HepG2 (cell line): Measurements from ENCODE around the gene TBX6. TPM values are rescaled to one million over a fixed set of nuclear protein-coding genes. Genes with fewer than 3 reads are reported as not detected.

Experiments used
- CBX2 ChIP-seq, 2 experiments: fragments of 200-600 bp in 1 of 2; sonication (generic); formaldehyde crosslinking in 1 of 2; IDR thresholded peaks; 2 replicates each; pipeline versions ENCODE4 v1.7.0 to v1.8.1; 2018 to 2022; ENCODE audit warnings: low read depth in 2 of 2, low read length in 1 of 2, mild to moderate bottlenecking in 1 of 2, missing genetic modification reagents in 1 of 2
- CCAR2 ChIP-seq: fragments of 200-400 bp; formaldehyde crosslinking; optimal IDR thresholded peaks from 2 replicates; pipeline ENCODE3; 2018; ENCODE audit warnings: low read depth, mild to moderate bottlenecking, low read length, moderate library complexity
- CEBPG ChIP-seq: IDR thresholded peaks from 2 replicates; pipeline ENCODE4 v1.6.1; 2016
- CENPT ChIP-seq: sonication (generic); formaldehyde crosslinking; IDR thresholded peaks from 2 replicates; pipeline ENCODE4 v1.8.0; 2022; ENCODE audit warnings: low read depth, mild to moderate bottlenecking, moderate library complexity, missing genetic modification reagents
- ETV6 ChIP-seq: sonication (generic); formaldehyde crosslinking; conservative IDR thresholded peaks from 2 replicates; pipeline ENCODE4 v1.4.0; 2020; ENCODE audit warnings: missing genetic modification reagents
- JARID2 ChIP-seq: sonication (generic); formaldehyde crosslinking; IDR thresholded peaks from 2 replicates; pipeline ENCODE4 v1.8.1; 2023; ENCODE audit warnings: missing genetic modification reagents, inconsistent platforms; ENCODE audit not compliant: insufficient replicate concordance
- JDP2 ChIP-seq: sonication (generic); formaldehyde crosslinking; IDR thresholded peaks from 2 replicates; pipeline ENCODE4 v1.8.1; 2022; ENCODE audit warnings: missing genetic modification reagents, borderline replicate concordance
- JUND ChIP-seq: sonication (generic); formaldehyde crosslinking; IDR thresholded peaks from 2 replicates; pipeline ENCODE4 v1.8.0; 2022; ENCODE audit warnings: mild to moderate bottlenecking, missing genetic modification reagents
- MED8 ChIP-seq: sonication (generic); formaldehyde crosslinking; IDR thresholded peaks from 2 replicates; pipeline ENCODE4 v1.8.1; 2023; ENCODE audit warnings: mild to moderate bottlenecking, missing genetic modification reagents; ENCODE audit not compliant: insufficient replicate concordance
- MIER3 ChIP-seq: IDR thresholded peaks from 2 replicates; pipeline ENCODE4 v1.6.1; 2016; ENCODE audit warnings: missing compliant biosample characterization, borderline replicate concordance
- MYC ChIP-seq: sonication (generic); formaldehyde crosslinking; IDR thresholded peaks from 2 replicates; pipeline ENCODE4 v1.9.0; 2021; ENCODE audit warnings: missing genetic modification reagents, borderline replicate concordance
- NFRKB ChIP-seq: fragments of 450-650 bp; IDR thresholded peaks from 2 replicates; pipeline ENCODE4 v1.6.1; 2017
- PHF21A ChIP-seq: sonication (generic); formaldehyde crosslinking; IDR thresholded peaks from 2 replicates; pipeline ENCODE4 v1.5.0; 2020; ENCODE audit warnings: mild to moderate bottlenecking, missing genetic modification reagents
- SRSF4 ChIP-seq: fragments of 200-400 bp; formaldehyde crosslinking; IDR thresholded peaks from one replicate; pipeline ENCODE4 v1.6.1; 2018; ENCODE audit warnings: mild to moderate bottlenecking, low read depth, low read length, moderate library complexity; ENCODE audit not compliant: poor library complexity, severe bottlenecking
- TBL1XR1 ChIP-seq: fragments of 150-350 bp; IDR thresholded peaks from 2 replicates; pipeline ENCODE4 v1.6.1; 2014; ENCODE audit warnings: borderline replicate concordance, low read length; ENCODE audit not compliant: partially characterized antibody
- ZFP1 ChIP-seq: IDR thresholded peaks from 2 replicates; pipeline ENCODE4 v1.6.1; 2016
- ZFP82 ChIP-seq: sonication (generic); formaldehyde crosslinking; IDR thresholded peaks from 2 replicates; pipeline ENCODE4 v1.5.1; 2020; ENCODE audit warnings: mild to moderate bottlenecking, missing genetic modification reagents, borderline replicate concordance
- ZMYM4 ChIP-seq: sonication (generic); formaldehyde crosslinking; IDR thresholded peaks from 2 replicates; pipeline ENCODE4 v1.8.1; 2023; ENCODE audit warnings: mild to moderate bottlenecking, missing genetic modification reagents
- ZNF124 ChIP-seq: sonication (generic); formaldehyde crosslinking; IDR thresholded peaks from 2 replicates; pipeline ENCODE4 v1.4.0; 2020; ENCODE audit warnings: missing genetic modification reagents
- ZNF20 ChIP-seq: sonication (generic); formaldehyde crosslinking; IDR thresholded peaks from 2 replicates; pipeline ENCODE4 v1.4.0; 2020; ENCODE audit warnings: mild to moderate bottlenecking, moderate library complexity, missing genetic modification reagents
- ZNF337 ChIP-seq: sonication (generic); formaldehyde crosslinking; IDR thresholded peaks from 2 replicates; pipeline ENCODE4 v1.5.1; 2020; ENCODE audit warnings: missing genetic modification reagents, low read depth, mild to moderate bottlenecking, borderline replicate concordance
- ZNF367 ChIP-seq: sonication (generic); formaldehyde crosslinking; IDR thresholded peaks from 2 replicates; pipeline ENCODE4 v1.4.0; 2020; ENCODE audit warnings: missing genetic modification reagents, borderline replicate concordance
- ZNF484 ChIP-seq: sonication (generic); formaldehyde crosslinking; IDR thresholded peaks from 2 replicates; pipeline ENCODE4 v1.5.1; 2020; ENCODE audit warnings: mild to moderate bottlenecking, low read depth, missing genetic modification reagents, borderline replicate concordance
- ZNF543 ChIP-seq: sonication (generic); formaldehyde crosslinking; IDR thresholded peaks from 2 replicates; pipeline ENCODE4 v1.4.0; 2020; ENCODE audit warnings: mild to moderate bottlenecking, missing genetic modification reagents
- ZNF550 ChIP-seq: sonication (generic); formaldehyde crosslinking; IDR thresholded peaks from 2 replicates; pipeline ENCODE4 v1.4.0; 2020; ENCODE audit warnings: mild to moderate bottlenecking, missing genetic modification reagents, borderline replicate concordance
- ZNF788 ChIP-seq: sonication (generic); formaldehyde crosslinking; IDR thresholded peaks from 2 replicates; pipeline ENCODE4 v1.5.0; 2020; ENCODE audit warnings: mild to moderate bottlenecking, missing genetic modification reagents, borderline replicate concordance
- polyA plus RNA-seq, 8 experiments: library from polyadenylated mRNA; depleted of rRNA in 3 of 8; stranded (reverse) in 7 of 8; unstranded in 1 of 8; fragments of >200 nt; fragmentation: Illumina TruSeq in 4 of 8; extraction: Trizol in 4 of 8; gene quantifications; 2 replicates each; pipeline versions ENCODE4 v1.2.1 to v1.2.3, GENCODE V29; 2011 to 2016; ENCODE audit warnings: low read depth in 4 of 8, missing spikeins in 1 of 8, mixed read lengths in 1 of 8; ENCODE audit not compliant: insufficient read depth in 1 of 8
- total RNA-seq, 5 experiments: library from RNA; depleted of rRNA; stranded (reverse); fragments of >200 nt; fragmentation: Illumina TruSeq; extraction: Trizol; gene quantifications; 2 replicates each; pipeline ENCODE4 v1.2.3, GENCODE V29; 2016; ENCODE audit warnings: low read depth in 1 of 5
- TF ChIP-seq, protein P1 (sequence below): sonication (generic); formaldehyde crosslinking; IDR thresholded peaks from 2 replicates; pipeline ENCODE4 v1.9.0; 2021; ENCODE audit warnings: missing genetic modification reagents, mild to moderate bottlenecking, borderline replicate concordance
- TF ChIP-seq, protein P2 (sequence below): IDR thresholded peaks from 2 replicates; pipeline ENCODE4 v1.6.1; 2016; ENCODE audit warnings: low read depth, borderline replicate concordance
- TF ChIP-seq, protein P3 (sequence below): sonication (generic); formaldehyde crosslinking; IDR thresholded peaks from 2 replicates; pipeline ENCODE4 v1.4.0; 2020; ENCODE audit warnings: mild to moderate bottlenecking, missing genetic modification reagents

Gene TBX6
- total and polyA plus RNA-seq, 2 of the 13 experiments (the other 11 are each of a cell fraction or from before 2014, with no cell fraction given), result 0.24 to 0.42 TPM

DNA sequence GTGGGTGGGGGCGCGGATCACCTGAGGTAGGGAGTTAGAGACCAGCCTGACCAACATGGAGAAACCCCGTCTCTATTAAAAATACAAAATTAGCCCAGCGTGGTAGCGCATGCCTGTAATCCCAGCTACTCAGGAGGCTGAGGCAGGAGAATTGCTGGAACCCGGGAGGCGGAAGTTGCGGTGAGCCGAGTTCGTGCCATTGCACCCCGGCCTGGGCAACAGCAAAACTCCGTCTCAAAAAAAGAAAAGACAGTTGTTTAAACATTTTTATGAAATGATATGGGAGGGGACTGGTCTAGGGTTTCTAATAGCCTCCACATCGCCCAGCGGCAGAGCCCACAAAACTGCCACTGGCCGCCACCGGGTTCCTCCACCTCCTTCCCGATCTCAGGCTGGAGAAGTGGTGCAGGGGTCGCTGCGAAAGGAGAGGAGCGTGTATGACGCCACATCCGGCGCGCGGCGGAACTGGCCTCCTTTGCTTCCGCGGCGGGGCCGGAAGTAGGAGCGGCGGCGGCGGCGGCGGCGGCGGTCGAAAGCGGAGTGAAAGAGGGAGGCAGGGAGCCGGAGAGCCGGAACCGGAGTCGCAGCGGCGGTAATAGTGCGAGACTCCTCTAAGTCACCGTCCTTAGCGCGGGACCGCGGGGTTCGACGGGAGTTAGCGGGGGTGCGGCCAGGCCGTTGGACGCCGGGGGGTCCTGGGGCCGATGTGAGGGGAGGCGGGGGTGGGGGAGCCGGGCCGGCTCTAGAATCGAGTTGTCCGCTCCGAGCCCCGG lies 16.0 kb downstream of the TBX6 start, which contains the start of gene PPP4C (continued):
- TF ChIP-seq, protein P1, sequence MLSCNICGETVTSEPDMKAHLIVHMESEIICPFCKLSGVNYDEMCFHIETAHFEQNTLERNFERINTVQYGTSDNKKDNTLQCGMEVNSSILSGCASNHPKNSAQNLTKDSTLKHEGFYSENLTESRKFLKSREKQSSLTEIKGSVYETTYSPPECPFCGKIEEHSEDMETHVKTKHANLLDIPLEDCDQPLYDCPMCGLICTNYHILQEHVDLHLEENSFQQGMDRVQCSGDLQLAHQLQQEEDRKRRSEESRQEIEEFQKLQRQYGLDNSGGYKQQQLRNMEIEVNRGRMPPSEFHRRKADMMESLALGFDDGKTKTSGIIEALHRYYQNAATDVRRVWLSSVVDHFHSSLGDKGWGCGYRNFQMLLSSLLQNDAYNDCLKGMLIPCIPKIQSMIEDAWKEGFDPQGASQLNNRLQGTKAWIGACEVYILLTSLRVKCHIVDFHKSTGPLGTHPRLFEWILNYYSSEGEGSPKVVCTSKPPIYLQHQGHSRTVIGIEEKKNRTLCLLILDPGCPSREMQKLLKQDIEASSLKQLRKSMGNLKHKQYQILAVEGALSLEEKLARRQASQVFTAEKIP, result no peak
- TF ChIP-seq CCAR2 (no peak), ZNF20 (CRISPR knock-in tag) (0 out of 2 replicates have a peak, but pooled peaks have one; percentile 61), ZNF788 (CRISPR knock-in tag) (peak; percentile 83; the same call in 1 of the 2 replicates), ZNF337 (CRISPR knock-in tag) (no peak), ZNF550 (CRISPR knock-in tag) (no peak), CEBPG (CRISPR knock-in tag) (peak; percentile 70), MED8 (CRISPR knock-in tag) (peak; percentile 36), CBX2 (IDR thresholded peaks at IDR 0.05; ENCODE audit: low read depth, low read length) (no peak), CBX2 (CRISPR knock-in tag; IDR thresholded peaks at IDR 0.05; ENCODE audit: low read depth) (no peak), MYC (peak; percentile 35; the same call in 1 of the 2 replicates), JARID2 (no peak), ZNF543 (CRISPR knock-in tag) (no peak), MIER3 (CRISPR knock-in tag) (peak; percentile 19; the same call in 1 of the 2 replicates), SRSF4 (no peak), ZNF124 (CRISPR knock-in tag) (no peak), CENPT (CRISPR knock-in tag) (0 out of 2 replicates have a peak, but pooled peaks have one; percentile 34), ZFP1 (CRISPR knock-in tag) (0 out of 2 replicates have a peak, but pooled peaks have one; percentile 17), PHF21A (CRISPR knock-in tag) (peak; percentile 54; the same call in 1 of the 2 replicates), JDP2 (CRISPR knock-in tag) (no peak), ZMYM4 (CRISPR knock-in tag) (no peak; the same call in 1 of the 2 replicates), NFRKB (no peak), ZNF367 (CRISPR knock-in tag) (no peak), JUND (CRISPR knock-in tag) (no peak), ETV6 (CRISPR knock-in tag) (peak; percentile 62; the same call in 1 of the 2 replicates), TBL1XR1 (no peak), ZNF484 (CRISPR knock-in tag) (0 out of 2 replicates have a peak, but pooled peaks have one; percentile 0), ZFP82 (CRISPR knock-in tag) (peak; percentile 78)
- TF ChIP-seq, protein P2, sequence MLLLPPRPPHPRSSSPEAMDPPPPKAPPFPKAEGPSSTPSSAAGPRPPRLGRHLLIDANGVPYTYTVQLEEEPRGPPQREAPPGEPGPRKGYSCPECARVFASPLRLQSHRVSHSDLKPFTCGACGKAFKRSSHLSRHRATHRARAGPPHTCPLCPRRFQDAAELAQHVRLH, result no peak; the same call in 1 of the 2 replicates
- TF ChIP-seq, protein P3, sequence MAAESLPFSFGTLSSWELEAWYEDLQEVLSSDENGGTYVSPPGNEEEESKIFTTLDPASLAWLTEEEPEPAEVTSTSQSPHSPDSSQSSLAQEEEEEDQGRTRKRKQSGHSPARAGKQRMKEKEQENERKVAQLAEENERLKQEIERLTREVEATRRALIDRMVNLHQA, result no peak
